ENCODE results near the gene MYO18B.

MYO18B gene

GRCh38 chr22:26064048-26064447 lies 322.1 kb downstream of the MYO18B start:
- Histone ChIP-seq H3K79me2 (ENCODE audit: low read length) (no peaks in the 10 kb centered on the region), H4K20me1 (ENCODE audit: insufficient read depth, low read length) (no peaks in the 10 kb centered on the region), H3K27me3 (ENCODE audit: low read depth, low read length) (no peaks in the 10 kb centered on the region), H3K4me2 (ENCODE audit: low read length) (no peak overlapping the region), H3K27ac (ENCODE audit: low read length) (no peak overlapping the region), H3K9ac (ENCODE audit: low read length) (no peak overlapping the region), H3K4me3 (ENCODE audit: low read length) (no peak overlapping the region), H3K4me1 (ENCODE audit: low read length) (no peaks in the 10 kb centered on the region), H3K9me3 (ENCODE audit: insufficient read depth, low read length) (no peaks in the 10 kb centered on the region), H3K36me3 (replicated peaks; ENCODE audit: low read depth, low read length) (peaks cover 6% of the 10 kb centered on the region), H2AFZ (ENCODE audit: low read depth, low read length) (no peak overlapping the region)
- TF ChIP-seq CTCF (IDR thresholded peaks at IDR 0.05; ENCODE audit: low read depth, low read length) (no peak), EZH2phosphoT487 (IDR thresholded peaks at IDR 0.05; ENCODE audit: low read depth) (no peak)

- Histone ChIP-seq H3K79me2 (ENCODE audit: low read length) (no peaks in the 10 kb centered on the region), H3K9ac (ENCODE audit: low read length) (no peak overlapping the region), H3K27me3 (ENCODE audit: low read depth, low read length) (0 out of 2 replicates have a peak, but pooled peaks cover 2% of the 10 kb centered on the region), H4K20me1 (ENCODE audit: insufficient read depth, low read length) (no peaks in the 10 kb centered on the region), H2AFZ (ENCODE audit: low read depth, low read length) (no peak overlapping the region), H3K36me3 (replicated peaks; ENCODE audit: low read depth, low read length) (peaks cover under 1% of the 10 kb centered on the region), H3K9me3 (ENCODE audit: insufficient read depth, low read length) (no peaks in the 10 kb centered on the region), H3K4me2 (ENCODE audit: low read length) (no peak overlapping the region), H3K4me1 (ENCODE audit: low read length) (no peaks in the 10 kb centered on the region), H3K27ac (ENCODE audit: low read length) (no peak overlapping the region), H3K4me3 (ENCODE audit: low read length) (no peak overlapping the region)
- TF ChIP-seq CTCF (IDR thresholded peaks at IDR 0.05; ENCODE audit: low read depth, low read length) = no peak
- TF ChIP-seq EZH2phosphoT487 (IDR thresholded peaks at IDR 0.05; ENCODE audit: low read depth) = no peak
Measured at GRCh38 chr22:26065847-26066246, 323.9 kb downstream of the MYO18B start.

- TF ChIP-seq CTCF (IDR thresholded peaks at IDR 0.05; ENCODE audit: low read depth, low read length) (no peak), EZH2phosphoT487 (IDR thresholded peaks at IDR 0.05; ENCODE audit: low read depth) (no peak)
- Histone ChIP-seq H2AFZ (ENCODE audit: low read depth, low read length) (no peak overlapping the region), H3K4me3 (ENCODE audit: low read length) (no peak overlapping the region), H3K27ac (ENCODE audit: low read length) (no peak overlapping the region), H3K4me2 (ENCODE audit: low read length) (no peak overlapping the region), H3K27me3 (ENCODE audit: low read depth, low read length) (peaks cover 8% of the 10 kb centered on the region; the same call in 1 of the 2 replicates), H3K36me3 (replicated peaks; ENCODE audit: low read depth, low read length) (no peaks in the 10 kb centered on the region), H3K79me2 (ENCODE audit: low read length) (no peaks in the 10 kb centered on the region), H3K9ac (ENCODE audit: low read length) (no peak overlapping the region), H3K9me3 (ENCODE audit: insufficient read depth, low read length) (no peaks in the 10 kb centered on the region), H4K20me1 (ENCODE audit: insufficient read depth, low read length) (no peaks in the 10 kb centered on the region), H3K4me1 (ENCODE audit: low read length) (no peaks in the 10 kb centered on the region)
Measured at GRCh38 chr22:26066534-26066933, 324.5 kb downstream of the MYO18B start.

GRCh38 chr22:26068571-26068970 lies 326.6 kb downstream of the MYO18B start:
- no peaks in the 10 kb centered on the region for H3K9me3 ChIP-seq (ENCODE audit: insufficient read depth, low read length)
- no peak overlapping the region for H3K4me3 ChIP-seq (ENCODE audit: low read length)
- no peaks in the 10 kb centered on the region for H3K36me3 ChIP-seq (replicated peaks; ENCODE audit: low read depth, low read length)
- H3K9ac ChIP-seq (ENCODE audit: low read length) = no peak overlapping the region
- TF ChIP-seq CTCF (IDR thresholded peaks at IDR 0.05; ENCODE audit: low read depth, low read length) (no peak), EZH2phosphoT487 (IDR thresholded peaks at IDR 0.05; ENCODE audit: low read depth) (no peak)
- no peaks in the 10 kb centered on the region for H4K20me1 ChIP-seq (ENCODE audit: insufficient read depth, low read length)
- no peak overlapping the region for H3K27ac ChIP-seq (ENCODE audit: low read length)
- no peaks in the 10 kb centered on the region for H3K4me1 ChIP-seq (ENCODE audit: low read length)
- H3K27me3 ChIP-seq (ENCODE audit: low read depth, low read length) = peaks cover 17% of the 10 kb centered on the region; the same call in 1 of the 2 replicates
- H3K79me2 ChIP-seq (ENCODE audit: low read length) = no peaks in the 10 kb centered on the region
- H2AFZ ChIP-seq (ENCODE audit: low read depth, low read length) = no peak overlapping the region
- no peak overlapping the region for H3K4me2 ChIP-seq (ENCODE audit: low read length)
